GM19099 (cell line): ENCODE measurements around the gene SOX5.

ENCODE experiments used
- POLR2A ChIP-seq: IDR thresholded peaks from 3 replicates; pipeline ENCODE4 v1.6.1; 2011; ENCODE audit warnings: low read depth; ENCODE audit not compliant: insufficient read length; ENCODE audit errors: extremely low read depth

The SOX5 gene

GRCh38 chr12:23824358-23824757 lies 125.1 kb downstream of the SOX5 start:
- no peak for TF ChIP-seq POLR2A

GRCh38 chr12:23817345-23817744 lies 132.1 kb downstream of the SOX5 start:
- TF ChIP-seq POLR2A = no peak

GRCh38 chr12:23816394-23816851 lies 133.0 kb downstream of the SOX5 start:
- TF ChIP-seq POLR2A = no peak

GRCh38 chr12:23815810-23816209 lies 133.7 kb downstream of the SOX5 start:
- TF ChIP-seq POLR2A = no peak

- TF ChIP-seq POLR2A = no peak
These were observed 136.3 kb downstream of the SOX5 start for GRCh38 chr12:23813206-23813605.

GRCh38 chr12:23810329-23810902 lies 139.1 kb downstream of the SOX5 start:
- TF ChIP-seq POLR2A = no peak

GRCh38 chr12:23803540-23803939 lies 145.9 kb downstream of the SOX5 start:
- no peak for TF ChIP-seq POLR2A

- TF ChIP-seq POLR2A = no peak
These were observed 154.0 kb downstream of the SOX5 start for GRCh38 chr12:23795494-23795893.

GRCh38 chr12:23781118-23781517 lies 168.4 kb downstream of the SOX5 start:
- TF ChIP-seq POLR2A = no peak

- no peak for TF ChIP-seq POLR2A
These were observed 174.3 kb downstream of the SOX5 start for GRCh38 chr12:23775208-23775607.

GRCh38 chr12:23771240-23771949 lies 178.1 kb downstream of the SOX5 start:
- TF ChIP-seq POLR2A = no peak

- TF ChIP-seq POLR2A = no peak
These were observed 179.1 kb downstream of the SOX5 start for GRCh38 chr12:23770202-23770938.

GRCh38 chr12:23767834-23768233 lies 181.6 kb downstream of the SOX5 start:
- no peak for TF ChIP-seq POLR2A

- TF ChIP-seq POLR2A = no peak
These were observed 185.7 kb downstream of the SOX5 start for GRCh38 chr12:23763724-23764123.

GRCh38 chr12:23760495-23760894 lies 189.0 kb downstream of the SOX5 start:
- TF ChIP-seq POLR2A = no peak

GRCh38 chr12:23758608-23759007 lies 190.9 kb downstream of the SOX5 start:
- no peak for TF ChIP-seq POLR2A
